WTC11 (cell line): ENCODE results near the gene RPS8. TPM values are rescaled to one million over a fixed set of nuclear protein-coding genes. Genes with fewer than 3 reads are reported as not detected.

Experiments
- ARID4B ChIP-seq: sonication (generic); formaldehyde crosslinking; IDR thresholded peaks from 2 replicates; pipeline ENCODE4 v1.8.0; 2023; ENCODE audit warnings: missing genetic modification reagents, mild to moderate bottlenecking, borderline replicate concordance
- ATF2 ChIP-seq: sonication (generic); formaldehyde crosslinking; IDR thresholded peaks from 2 replicates; pipeline ENCODE4 v1.8.1; 2022; ENCODE audit warnings: low read depth, missing genetic modification reagents, borderline replicate concordance
- ERG ChIP-seq: fragments of 250-450 bp; sonication (Bioruptor Pico); IDR thresholded peaks from 2 replicates; pipeline ENCODE4 v1.8.0; 2021; ENCODE audit warnings: mild to moderate bottlenecking
- HMGXB4 ChIP-seq: sonication (generic); formaldehyde crosslinking; IDR thresholded peaks from 2 replicates; pipeline ENCODE4 v1.8.1; 2023; ENCODE audit warnings: mild to moderate bottlenecking, moderate library complexity, missing genetic modification reagents
- STAT6 ChIP-seq: sonication (generic); formaldehyde crosslinking; conservative IDR thresholded peaks from 2 replicates; pipeline ENCODE4 v1.8.1; 2023; ENCODE audit warnings: mild to moderate bottlenecking, low read depth, missing genetic modification reagents, moderate library complexity
- TEAD1 ChIP-seq: sonication (generic); formaldehyde crosslinking; IDR thresholded peaks from 2 replicates; pipeline ENCODE4 v1.8.0; 2022; ENCODE audit warnings: mild to moderate bottlenecking, missing genetic modification reagents
- TEAD4 ChIP-seq: sonication (generic); formaldehyde crosslinking; IDR thresholded peaks from 2 replicates; pipeline ENCODE4 v1.8.0; 2022; ENCODE audit warnings: mild to moderate bottlenecking, missing genetic modification reagents
- USF1 ChIP-seq: sonication (generic); formaldehyde crosslinking; IDR thresholded peaks from 2 replicates; pipeline ENCODE4 v1.8.0; 2022; ENCODE audit warnings: mild to moderate bottlenecking, missing genetic modification reagents
- ZNF232 ChIP-seq: sonication (generic); formaldehyde crosslinking; IDR thresholded peaks from 2 replicates; pipeline ENCODE4 v1.8.0; 2022; ENCODE audit warnings: mild to moderate bottlenecking, missing genetic modification reagents
- ZNF423 ChIP-seq: fragments of 250-450 bp; sonication (Bioruptor Pico); IDR thresholded peaks from 2 replicates; pipeline ENCODE4 v2.1.2; 2022; ENCODE audit warnings: mild to moderate bottlenecking, moderate library complexity
- ZNF532 ChIP-seq: fragments of 250-450 bp; sonication (Bioruptor Pico); IDR thresholded peaks from 2 replicates; pipeline ENCODE4 v1.9.0; 2021; ENCODE audit warnings: mild to moderate bottlenecking, borderline replicate concordance
- total RNA-seq: library from RNA; stranded (reverse); gene quantifications from 3 replicates; pipeline ENCODE4 v1.2.3, GENCODE V29; 2021
- TF ChIP-seq, protein P1 (sequence below): sonication (generic); formaldehyde crosslinking; IDR thresholded peaks from 2 replicates; pipeline ENCODE4 v1.8.1; 2023; ENCODE audit warnings: mild to moderate bottlenecking, missing genetic modification reagents, borderline replicate concordance

The RPS8 gene
- total RNA-seq, 1 experiment from 2014 or later: 2,343 TPM

DNA sequence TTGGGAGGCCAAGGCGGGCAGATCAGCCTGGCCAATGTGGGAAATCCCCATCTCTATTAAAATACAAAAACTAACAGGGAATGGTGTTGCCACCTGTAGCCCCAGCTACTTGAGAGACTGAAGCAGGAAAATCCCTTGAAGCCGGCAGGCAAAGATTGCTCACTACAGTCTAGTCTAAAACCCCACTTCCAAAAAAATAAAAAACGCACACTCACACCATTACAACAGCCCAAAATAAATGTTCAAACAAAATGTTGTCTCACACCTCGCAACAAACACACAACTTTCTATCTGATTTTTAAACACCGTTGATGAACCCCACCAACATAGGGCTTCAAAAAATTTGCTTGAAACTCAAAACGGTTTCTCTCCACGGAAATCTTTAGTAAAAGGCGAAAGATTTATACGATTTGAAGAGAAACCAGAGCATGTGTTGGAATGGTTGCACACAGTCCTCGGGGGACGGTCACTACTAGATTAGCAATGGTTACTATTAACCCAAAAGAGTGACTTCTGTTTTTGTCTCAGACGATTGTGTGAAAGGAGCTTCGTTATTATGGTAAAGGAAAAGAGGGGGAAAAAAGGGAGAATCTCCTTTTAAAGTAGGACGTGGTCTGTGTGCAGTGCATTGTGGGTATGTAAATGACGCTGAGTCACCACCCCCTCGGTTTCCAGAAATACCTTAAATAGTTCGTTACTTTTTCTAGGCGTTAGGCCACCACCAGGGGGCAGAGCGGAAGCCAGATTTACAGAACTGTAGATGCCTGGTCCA lies 44.4 kb upstream of the RPS8 start, which contains the start of gene RNU5D-1 (continued):
- TF ChIP-seq, protein P1, sequence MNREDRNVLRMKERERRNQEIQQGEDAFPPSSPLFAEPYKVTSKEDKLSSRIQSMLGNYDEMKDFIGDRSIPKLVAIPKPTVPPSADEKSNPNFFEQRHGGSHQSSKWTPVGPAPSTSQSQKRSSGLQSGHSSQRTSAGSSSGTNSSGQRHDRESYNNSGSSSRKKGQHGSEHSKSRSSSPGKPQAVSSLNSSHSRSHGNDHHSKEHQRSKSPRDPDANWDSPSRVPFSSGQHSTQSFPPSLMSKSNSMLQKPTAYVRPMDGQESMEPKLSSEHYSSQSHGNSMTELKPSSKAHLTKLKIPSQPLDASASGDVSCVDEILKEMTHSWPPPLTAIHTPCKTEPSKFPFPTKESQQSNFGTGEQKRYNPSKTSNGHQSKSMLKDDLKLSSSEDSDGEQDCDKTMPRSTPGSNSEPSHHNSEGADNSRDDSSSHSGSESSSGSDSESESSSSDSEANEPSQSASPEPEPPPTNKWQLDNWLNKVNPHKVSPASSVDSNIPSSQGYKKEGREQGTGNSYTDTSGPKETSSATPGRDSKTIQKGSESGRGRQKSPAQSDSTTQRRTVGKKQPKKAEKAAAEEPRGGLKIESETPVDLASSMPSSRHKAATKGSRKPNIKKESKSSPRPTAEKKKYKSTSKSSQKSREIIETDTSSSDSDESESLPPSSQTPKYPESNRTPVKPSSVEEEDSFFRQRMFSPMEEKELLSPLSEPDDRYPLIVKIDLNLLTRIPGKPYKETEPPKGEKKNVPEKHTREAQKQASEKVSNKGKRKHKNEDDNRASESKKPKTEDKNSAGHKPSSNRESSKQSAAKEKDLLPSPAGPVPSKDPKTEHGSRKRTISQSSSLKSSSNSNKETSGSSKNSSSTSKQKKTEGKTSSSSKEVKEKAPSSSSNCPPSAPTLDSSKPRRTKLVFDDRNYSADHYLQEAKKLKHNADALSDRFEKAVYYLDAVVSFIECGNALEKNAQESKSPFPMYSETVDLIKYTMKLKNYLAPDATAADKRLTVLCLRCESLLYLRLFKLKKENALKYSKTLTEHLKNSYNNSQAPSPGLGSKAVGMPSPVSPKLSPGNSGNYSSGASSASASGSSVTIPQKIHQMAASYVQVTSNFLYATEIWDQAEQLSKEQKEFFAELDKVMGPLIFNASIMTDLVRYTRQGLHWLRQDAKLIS (CRISPR knock-in tag): no peak
- TF ChIP-seq STAT6 (CRISPR knock-in tag) (no peak), ATF2 (CRISPR knock-in tag) (no peak), HMGXB4 (CRISPR knock-in tag) (no peak), ZNF532 (CRISPR knock-in tag) (peak; percentile 98), ZNF232 (no peak), TEAD1 (CRISPR knock-in tag) (peak; percentile 24; the same call in 1 of the 2 replicates), ERG (CRISPR knock-in tag) (peak; percentile 96), TEAD4 (CRISPR knock-in tag) (no peak), USF1 (CRISPR knock-in tag) (peak; percentile 54; the same call in 1 of the 2 replicates), ARID4B (peak; percentile 84), ZNF423 (no peak)
